Stimulated activated CD4-positive, alpha-beta T cell treated with anti-CD3 and anti-CD28 coated beads, Interleukin-15, amount 100 ng/mL, for 1 hour (primary cell): ENCODE measurements around the gene TIMM23.

ENCODE experiments used
- DNase-seq, 2 donors: peaks; one replicate each; pipeline ENCODE4 v3.0.0-alpha.2; 2020; ENCODE audit warnings: low read depth in 1 of 2, low spot score in 1 of 2

TIMM23 gene

DNA sequence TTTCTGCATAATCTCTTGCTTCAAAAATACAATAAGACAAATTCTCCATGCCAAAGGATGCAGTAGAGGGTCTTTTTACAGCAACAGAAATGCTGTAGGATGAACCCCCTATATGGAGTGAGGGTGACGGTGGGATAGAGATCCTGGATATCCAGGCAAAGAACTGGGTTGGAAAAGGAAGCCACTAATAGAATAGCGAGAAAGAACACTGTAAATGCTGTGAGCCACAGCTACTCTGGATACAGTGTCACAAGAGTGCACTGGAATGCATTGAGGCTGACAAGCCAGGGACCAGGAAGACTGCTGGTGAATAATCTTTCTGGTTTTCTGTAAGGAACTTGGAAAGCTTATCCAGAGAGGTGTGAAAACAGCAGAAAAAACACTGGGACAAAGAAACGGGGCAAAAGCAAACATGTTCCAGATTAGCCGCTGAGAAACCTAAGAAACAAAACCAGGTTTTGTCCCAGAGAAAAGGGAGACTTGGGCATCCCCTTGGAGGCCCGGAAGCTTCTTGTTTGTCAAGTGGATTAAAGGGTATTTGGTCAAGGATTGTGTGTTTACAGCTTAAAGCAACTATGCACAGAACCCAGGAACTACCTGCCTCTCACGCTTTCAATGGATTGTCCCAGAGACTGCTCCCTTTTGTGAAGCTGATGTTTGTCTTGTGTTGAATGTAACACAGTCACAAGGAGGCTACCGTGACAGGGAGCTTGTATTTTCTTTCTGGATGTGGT, 79.9 kb downstream of the TIMM23 start:
- DNase-seq: no peak

DNA sequence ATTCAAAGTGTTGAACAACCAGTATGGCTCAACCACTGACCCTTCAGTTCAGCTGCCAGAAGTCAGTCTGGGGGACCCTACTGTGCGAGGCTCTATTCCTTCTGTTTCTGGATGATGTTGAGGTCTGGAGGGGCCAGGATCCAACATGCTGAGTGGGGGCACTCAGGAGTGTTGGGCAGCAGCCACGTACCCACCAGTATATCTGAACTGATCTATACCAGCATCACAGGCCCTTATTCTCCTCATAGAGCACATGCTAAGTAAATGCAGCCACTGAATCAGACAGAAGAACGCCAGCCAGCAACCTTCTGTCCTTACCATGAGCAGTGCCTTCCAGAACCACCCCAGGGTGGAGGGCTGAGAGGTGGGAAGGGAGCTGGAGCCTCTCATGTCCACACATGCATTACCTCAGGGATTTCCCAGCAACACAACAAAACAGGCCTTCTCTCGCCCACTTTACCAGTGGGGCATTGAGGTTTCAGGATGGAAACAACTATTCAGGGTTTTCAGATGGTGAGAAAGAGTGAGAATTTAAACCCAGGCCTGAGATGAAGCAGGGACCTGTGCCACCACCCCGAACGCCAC, 80.6 kb downstream of the TIMM23 start:
- no peak for DNase-seq
